ENCODE measurements around the gene VIM.

- no peak for TF ChIP-seq CTCF (IDR thresholded peaks at IDR 0.05; ENCODE audit: low read length)
- no peak for TF ChIP-seq EZH2 (IDR thresholded peaks at IDR 0.05; ENCODE audit: borderline replicate concordance, low read length)
Measured at GRCh38 chr10:17203416-17203815, 24.6 kb upstream of the VIM start.
